ENCODE measurements around the gene MEIS2. TPM values are rescaled to one million over a fixed set of nuclear protein-coding genes. Genes with fewer than 3 reads are reported as not detected.

The MEIS2 gene
- total and polyA plus RNA-seq, 12 donors: 36.2 to 139 (median 74.8) TPM

DNA sequence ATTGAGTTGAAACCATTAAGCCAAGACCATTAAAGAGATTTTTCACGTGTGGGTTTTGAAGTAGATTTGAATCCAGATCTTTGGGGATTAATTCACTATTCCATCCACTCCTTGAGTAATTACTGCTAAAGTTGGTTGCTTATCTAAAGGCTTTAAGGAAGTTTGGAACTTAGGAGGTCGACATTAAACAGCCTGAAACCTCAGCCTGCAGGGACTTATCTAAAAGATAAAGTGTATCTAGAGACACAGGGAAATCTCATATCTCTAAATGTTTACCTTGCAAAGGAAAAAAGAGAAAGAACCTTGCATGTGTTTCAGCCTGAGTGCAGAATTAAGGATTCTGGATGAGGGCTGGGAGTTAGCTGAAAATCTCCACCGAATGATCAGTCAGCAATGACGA is 158.6 kb downstream of the MEIS2 start:
- no peak overlapping the region for H3K4me3 ChIP-seq
- DNase-seq: no peak
- no peaks in the 10 kb centered on the region for H3K9me3 ChIP-seq (replicated peaks in 1 of 3)
- 53 to 64% (median 60%) methylated on average over 4 of the region's 4 CpGs for WGBS, 4 donors
- intact Hi-C loops (cut with DNase I): no loop called here
- H3K27me3 ChIP-seq: no peaks in the 10 kb centered on the region
- H3K27ac ChIP-seq: no peak overlapping the region
- H3K4me1 ChIP-seq (replicated peaks in 1 of 2): peaks cover 2 to 4% of the 10 kb centered on the region in 2 donors
- TF ChIP-seq, protein P1, sequence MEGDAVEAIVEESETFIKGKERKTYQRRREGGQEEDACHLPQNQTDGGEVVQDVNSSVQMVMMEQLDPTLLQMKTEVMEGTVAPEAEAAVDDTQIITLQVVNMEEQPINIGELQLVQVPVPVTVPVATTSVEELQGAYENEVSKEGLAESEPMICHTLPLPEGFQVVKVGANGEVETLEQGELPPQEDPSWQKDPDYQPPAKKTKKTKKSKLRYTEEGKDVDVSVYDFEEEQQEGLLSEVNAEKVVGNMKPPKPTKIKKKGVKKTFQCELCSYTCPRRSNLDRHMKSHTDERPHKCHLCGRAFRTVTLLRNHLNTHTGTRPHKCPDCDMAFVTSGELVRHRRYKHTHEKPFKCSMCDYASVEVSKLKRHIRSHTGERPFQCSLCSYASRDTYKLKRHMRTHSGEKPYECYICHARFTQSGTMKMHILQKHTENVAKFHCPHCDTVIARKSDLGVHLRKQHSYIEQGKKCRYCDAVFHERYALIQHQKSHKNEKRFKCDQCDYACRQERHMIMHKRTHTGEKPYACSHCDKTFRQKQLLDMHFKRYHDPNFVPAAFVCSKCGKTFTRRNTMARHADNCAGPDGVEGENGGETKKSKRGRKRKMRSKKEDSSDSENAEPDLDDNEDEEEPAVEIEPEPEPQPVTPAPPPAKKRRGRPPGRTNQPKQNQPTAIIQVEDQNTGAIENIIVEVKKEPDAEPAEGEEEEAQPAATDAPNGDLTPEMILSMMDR (IDR thresholded peaks at IDR 0.05): no peak
- TF ChIP-seq POLR2A (IDR thresholded peaks at IDR 0.05): no peak
- H3K36me3 ChIP-seq (replicated peaks in 1 of 2): no peaks in the 10 kb centered on the region

DNA sequence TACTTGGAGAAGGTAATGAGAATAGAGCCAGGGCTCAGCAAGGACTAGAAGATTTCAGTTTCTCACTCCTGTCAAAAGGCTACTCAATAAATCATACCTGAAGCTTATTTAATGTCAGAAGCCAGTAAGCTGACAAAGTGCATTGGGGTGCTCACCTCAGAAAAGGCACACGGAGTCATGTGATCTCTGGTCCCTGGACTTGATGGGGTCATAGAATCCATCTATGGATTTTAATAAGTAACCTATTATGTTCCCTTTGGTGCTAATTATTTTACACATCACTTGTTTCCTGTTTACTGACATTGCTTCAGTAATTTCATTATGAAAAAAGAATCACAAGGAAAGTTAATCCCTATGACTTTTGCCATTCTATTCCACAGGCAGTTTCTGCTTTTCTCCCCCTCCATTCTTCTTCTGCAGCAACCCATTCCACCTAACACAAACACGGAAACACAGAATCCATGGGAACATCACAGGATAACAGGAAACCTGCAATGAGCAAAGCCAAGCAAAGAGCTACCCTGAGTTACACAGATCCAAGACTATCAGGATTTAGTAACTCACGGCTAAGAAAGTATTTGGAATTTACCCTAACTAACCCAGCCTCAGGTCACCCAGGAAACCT is 159.6 kb downstream of the MEIS2 start:
- 83 to 95% (median 91%) methylated on average over 3 of the region's 3 CpGs for WGBS, 4 donors
- H3K4me1 ChIP-seq (replicated peaks in 1 of 2): peaks cover 3 to 9% of the 10 kb centered on the region in 2 donors
- H3K27me3 ChIP-seq: no peaks in the 10 kb centered on the region
- intact Hi-C loops (cut with DNase I): no loop called here
- no peak for DNase-seq
- TF ChIP-seq POLR2A (IDR thresholded peaks at IDR 0.05): no peak
- TF ChIP-seq, protein P1 (IDR thresholded peaks at IDR 0.05): no peak
- no peak overlapping the region for H3K27ac ChIP-seq
- no peak overlapping the region for H3K4me3 ChIP-seq
- H3K36me3 ChIP-seq (replicated peaks in 1 of 2): no peaks in the 10 kb centered on the region
- H3K9me3 ChIP-seq (replicated peaks in 1 of 3): no peaks in the 10 kb centered on the region

DNA sequence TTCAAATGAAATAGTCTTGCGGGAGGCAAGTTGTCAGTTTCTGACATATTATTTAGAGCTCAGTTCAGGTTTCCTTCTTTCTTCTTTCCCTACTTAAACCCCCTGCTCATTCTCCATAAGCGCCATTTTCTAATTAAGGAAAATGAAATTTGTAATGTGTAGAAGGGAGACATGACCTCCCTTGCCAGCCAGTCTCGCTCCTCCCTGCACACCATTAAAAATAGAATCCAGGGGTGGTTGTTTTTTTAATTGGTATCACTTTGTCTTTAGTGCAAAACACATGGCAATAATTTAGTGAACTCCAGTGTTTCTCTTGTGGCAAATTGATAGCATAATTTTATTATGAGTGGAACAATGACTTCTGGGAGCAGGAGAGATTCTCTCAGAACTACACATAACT is 160.1 kb downstream of the MEIS2 start:
- no peak for DNase-seq
- intact Hi-C loops (cut with DNase I): no loop called here
- Histone ChIP-seq H3K27ac (no peak overlapping the region), H3K27me3 (no peaks in the 10 kb centered on the region), H3K9me3 (replicated peaks in 1 of 3) (no peaks in the 10 kb centered on the region), H3K4me3 (no peak overlapping the region), H3K36me3 (replicated peaks in 1 of 2) (no peaks in the 10 kb centered on the region), H3K4me1 (replicated peaks in 1 of 2) (peaks cover 3 to 9% of the 10 kb centered on the region in 2 donors)
- WGBS, 4 donors: 90 to 94% (median 93%) methylated on average over 3 of the region's 3 CpGs
- no peak for TF ChIP-seq POLR2A (IDR thresholded peaks at IDR 0.05)
- TF ChIP-seq, protein P1 (IDR thresholded peaks at IDR 0.05): no peak

DNA sequence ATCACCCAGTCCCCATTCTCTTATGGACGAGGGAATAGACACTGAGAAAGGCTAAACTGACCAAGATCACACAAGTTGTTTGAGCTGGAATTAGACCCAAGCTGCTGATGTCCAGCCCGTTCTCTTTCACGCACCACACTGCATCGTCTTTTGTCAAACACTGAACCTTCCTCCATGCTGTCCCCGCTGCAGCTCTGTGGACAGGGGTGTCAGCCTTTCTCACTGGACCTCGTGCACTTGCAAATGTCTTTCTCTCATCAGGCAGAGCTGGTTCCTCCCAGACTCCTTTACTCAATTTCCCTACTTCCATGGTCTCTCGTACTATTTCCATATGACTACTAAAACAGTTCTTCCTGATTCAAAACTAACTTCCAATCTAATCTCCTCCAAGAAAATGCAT is 161.6 kb downstream of the MEIS2 start:
- no peak for DNase-seq
- intact Hi-C loops (cut with DNase I): no loop called here
- peaks cover 3 to 15% of the 10 kb centered on the region in 2 donors for H3K4me1 ChIP-seq (replicated peaks in 1 of 2)
- no peaks in the 10 kb centered on the region for H3K36me3 ChIP-seq (replicated peaks in 1 of 2)
- 93 to 96% (median 95%) methylated on average over 7 of the region's 7 CpGs for WGBS, 4 donors
- H3K27me3 ChIP-seq: no peaks in the 10 kb centered on the region
- no peak overlapping the region for H3K4me3 ChIP-seq
- no peaks in the 10 kb centered on the region for H3K9me3 ChIP-seq (replicated peaks in 1 of 3)
- H3K27ac ChIP-seq: no peak overlapping the region
- TF ChIP-seq, protein P1 (IDR thresholded peaks at IDR 0.05): no peak
- no peak for TF ChIP-seq POLR2A (IDR thresholded peaks at IDR 0.05)

All from adrenal gland (tissue), 12 donors.